NCI-H345 (cell line): ENCODE data around the gene BABAM2.

Experiments
- DNase-seq: peaks from one replicate; lab custom pipeline; 2025; lab: John Stamatoyannopoulos, UW

The BABAM2 gene

GRCh38 chr2:28163627-28164279 is 273.2 kb downstream of the BABAM2 start:
- no peak for DNase-seq

- no peak for DNase-seq
Observed at GRCh38 chr2:28164280-28164801, 273.8 kb downstream of the BABAM2 start.

GRCh38 chr2:28165087-28165635 is 274.6 kb downstream of the BABAM2 start:
- DNase-seq = no peak

GRCh38 chr2:28166956-28167355 is 276.4 kb downstream of the BABAM2 start:
- DNase-seq = no peak

GRCh38 chr2:28168376-28168775 is 277.8 kb downstream of the BABAM2 start:
- DNase-seq = no peak

- no peak for DNase-seq
Observed at GRCh38 chr2:28169492-28169891, 279.0 kb downstream of the BABAM2 start.

- no peak for DNase-seq
Observed at GRCh38 chr2:28172114-28172898, 281.8 kb downstream of the BABAM2 start.

GRCh38 chr2:28173377-28173776 is 282.8 kb downstream of the BABAM2 start:
- DNase-seq = no peak

- no peak for DNase-seq
Observed at GRCh38 chr2:28174211-28174610, 283.7 kb downstream of the BABAM2 start.

GRCh38 chr2:28175028-28175427 is 284.5 kb downstream of the BABAM2 start:
- peak; percentile 51 for DNase-seq

GRCh38 chr2:28178946-28179345 is 288.4 kb downstream of the BABAM2 start:
- no peak for DNase-seq

GRCh38 chr2:28181801-28182200 is 291.3 kb downstream of the BABAM2 start:
- DNase-seq = no peak

- no peak for DNase-seq
Observed at GRCh38 chr2:28182348-28182747, 291.8 kb downstream of the BABAM2 start.

- no peak for DNase-seq
Observed at GRCh38 chr2:28185153-28185552, 294.6 kb downstream of the BABAM2 start.

- DNase-seq = no peak
Observed at GRCh38 chr2:28185891-28186290, 295.4 kb downstream of the BABAM2 start.

- no peak for DNase-seq
Observed at GRCh38 chr2:28187186-28187585, 296.7 kb downstream of the BABAM2 start.

GRCh38 chr2:28188436-28188835 is 297.9 kb downstream of the BABAM2 start:
- no peak for DNase-seq

- no peak for DNase-seq
Observed at GRCh38 chr2:28193630-28194403, 303.3 kb downstream of the BABAM2 start.

- no peak for DNase-seq
Observed at GRCh38 chr2:28199995-28200679, 309.6 kb downstream of the BABAM2 start.

- DNase-seq = no peak
Observed at GRCh38 chr2:28201671-28202180, 311.2 kb downstream of the BABAM2 start.

- DNase-seq = no peak
Observed at GRCh38 chr2:28202719-28203118, 312.2 kb downstream of the BABAM2 start.
